ENCODE results near the gene FIGLA. TPM values are rescaled to one million over a fixed set of nuclear protein-coding genes. Genes with fewer than 3 reads are reported as not detected.

FIGLA gene
- total RNA-seq, 4 donors from 2014 or later: not detected

DNA sequence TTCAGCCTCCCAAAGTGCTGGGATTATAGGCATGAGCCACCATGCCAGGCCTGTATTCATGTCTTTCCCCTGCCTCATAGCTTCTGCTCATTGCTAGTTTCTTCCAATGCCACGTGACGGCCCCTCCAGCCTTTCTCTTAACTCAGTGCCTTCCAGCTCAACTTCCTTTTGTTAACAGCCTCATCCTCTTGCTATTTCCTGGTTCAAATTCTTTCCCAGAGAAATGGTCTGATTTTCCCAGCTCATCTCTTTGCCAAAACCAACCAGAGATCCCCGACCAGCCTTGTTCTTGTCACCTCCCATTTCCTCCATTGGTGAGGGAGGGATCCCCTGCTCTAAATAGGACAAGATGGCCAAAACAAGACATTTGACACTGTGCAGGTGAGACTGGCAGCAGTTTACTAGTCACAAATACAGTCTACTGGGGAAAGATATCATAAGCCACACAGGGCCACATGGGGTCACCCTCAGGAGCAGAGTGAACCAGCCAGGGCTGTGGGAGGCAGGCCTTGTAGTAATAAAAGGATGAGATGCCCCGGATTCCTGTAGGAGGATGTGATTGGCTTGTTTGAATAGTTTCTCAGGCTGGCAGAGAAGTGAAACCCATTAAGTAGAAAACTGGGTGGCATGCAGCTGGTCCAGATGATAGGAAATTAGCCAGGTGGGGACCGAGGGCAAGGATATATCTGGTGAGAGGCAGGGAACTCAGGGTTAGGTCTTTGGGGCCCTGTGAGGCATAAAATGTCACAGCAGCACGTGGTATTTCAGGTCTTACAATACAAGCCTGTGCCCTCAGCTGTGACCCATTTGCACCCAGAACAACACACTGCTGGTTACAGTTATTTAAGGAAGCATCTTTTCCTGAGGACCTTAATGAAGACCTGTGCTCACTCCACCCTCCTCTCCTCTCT, 38.7 kb upstream of the FIGLA start:
- DNase-seq (ENCODE audit: low spot score in 2 of 2): no peak
- 66 to 73% methylated on average over 6 of the region's 6 CpGs for WGBS, 2 donors
- TF ChIP-seq, protein P1, sequence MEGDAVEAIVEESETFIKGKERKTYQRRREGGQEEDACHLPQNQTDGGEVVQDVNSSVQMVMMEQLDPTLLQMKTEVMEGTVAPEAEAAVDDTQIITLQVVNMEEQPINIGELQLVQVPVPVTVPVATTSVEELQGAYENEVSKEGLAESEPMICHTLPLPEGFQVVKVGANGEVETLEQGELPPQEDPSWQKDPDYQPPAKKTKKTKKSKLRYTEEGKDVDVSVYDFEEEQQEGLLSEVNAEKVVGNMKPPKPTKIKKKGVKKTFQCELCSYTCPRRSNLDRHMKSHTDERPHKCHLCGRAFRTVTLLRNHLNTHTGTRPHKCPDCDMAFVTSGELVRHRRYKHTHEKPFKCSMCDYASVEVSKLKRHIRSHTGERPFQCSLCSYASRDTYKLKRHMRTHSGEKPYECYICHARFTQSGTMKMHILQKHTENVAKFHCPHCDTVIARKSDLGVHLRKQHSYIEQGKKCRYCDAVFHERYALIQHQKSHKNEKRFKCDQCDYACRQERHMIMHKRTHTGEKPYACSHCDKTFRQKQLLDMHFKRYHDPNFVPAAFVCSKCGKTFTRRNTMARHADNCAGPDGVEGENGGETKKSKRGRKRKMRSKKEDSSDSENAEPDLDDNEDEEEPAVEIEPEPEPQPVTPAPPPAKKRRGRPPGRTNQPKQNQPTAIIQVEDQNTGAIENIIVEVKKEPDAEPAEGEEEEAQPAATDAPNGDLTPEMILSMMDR (IDR thresholded peaks at IDR 0.05): no peak
- no peak for TF ChIP-seq POLR2A (IDR thresholded peaks at IDR 0.05)
- intact Hi-C loops (cut with DNase I; ENCODE audit: low total_unique reads): no loop called here
- no peak overlapping the region for H3K4me3 ChIP-seq (ENCODE audit: low read depth, poor library complexity, severe bottlenecking)

DNA sequence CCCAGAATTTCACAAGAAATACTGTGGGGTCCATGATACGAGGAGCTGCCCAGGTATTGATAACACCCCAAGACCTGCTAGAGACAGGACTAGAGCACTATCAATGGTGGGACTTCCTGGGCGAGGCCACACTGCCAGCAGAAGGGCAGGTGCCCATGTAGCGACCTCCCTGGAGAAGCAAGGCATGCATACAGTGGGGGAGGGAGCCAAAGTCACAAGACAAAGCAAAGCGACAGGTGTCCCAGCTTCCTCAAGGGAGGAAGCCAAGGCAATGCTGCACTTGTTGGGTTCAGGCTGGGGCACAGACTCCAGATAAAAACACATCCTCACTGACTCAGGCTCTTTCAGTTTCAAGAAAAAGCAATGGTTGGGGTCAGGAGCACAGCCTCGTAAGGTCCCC, 37.7 kb upstream of the FIGLA start:
- no peak for TF ChIP-seq POLR2A (IDR thresholded peaks at IDR 0.05)
- TF ChIP-seq, protein P1 (IDR thresholded peaks at IDR 0.05): no peak
- no peak overlapping the region for H3K4me3 ChIP-seq (ENCODE audit: low read depth, poor library complexity, severe bottlenecking)
- WGBS, 2 donors: 76 to 92% methylated on average over 5 of the region's 5 CpGs
- intact Hi-C loops (cut with DNase I; ENCODE audit: low total_unique reads): no loop called here
- DNase-seq (ENCODE audit: low spot score in 2 of 2): no peak

DNA sequence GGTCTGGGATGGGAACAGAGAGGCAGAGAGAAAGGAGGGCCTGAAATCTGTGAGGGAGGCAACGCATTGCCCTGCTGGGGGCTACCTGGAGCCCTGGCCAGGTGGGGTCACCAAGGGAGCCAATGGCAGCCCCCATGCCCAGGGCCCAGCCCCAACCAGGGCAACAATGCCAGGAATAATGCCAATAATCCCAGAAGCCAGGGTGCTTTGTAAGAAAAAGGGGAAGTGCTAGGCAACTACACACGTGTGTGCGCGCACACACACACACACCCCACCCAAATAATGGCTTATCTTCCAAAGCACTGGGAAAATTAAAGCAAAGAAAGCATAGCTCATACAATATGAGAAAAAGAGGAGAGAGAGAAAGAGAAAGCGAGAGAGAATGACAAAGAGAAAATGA, 36.9 kb upstream of the FIGLA start:
- no peak for TF ChIP-seq POLR2A (IDR thresholded peaks at IDR 0.05)
- TF ChIP-seq, protein P1 (IDR thresholded peaks at IDR 0.05): no peak
- no peak for DNase-seq (ENCODE audit: low spot score in 2 of 2)
- intact Hi-C loops (cut with DNase I; ENCODE audit: low total_unique reads): no loop called here
- no peak overlapping the region for H3K4me3 ChIP-seq (ENCODE audit: low read depth, poor library complexity, severe bottlenecking)
- 69 to 84% methylated on average over 5 of the region's 5 CpGs for WGBS, 2 donors

DNA sequence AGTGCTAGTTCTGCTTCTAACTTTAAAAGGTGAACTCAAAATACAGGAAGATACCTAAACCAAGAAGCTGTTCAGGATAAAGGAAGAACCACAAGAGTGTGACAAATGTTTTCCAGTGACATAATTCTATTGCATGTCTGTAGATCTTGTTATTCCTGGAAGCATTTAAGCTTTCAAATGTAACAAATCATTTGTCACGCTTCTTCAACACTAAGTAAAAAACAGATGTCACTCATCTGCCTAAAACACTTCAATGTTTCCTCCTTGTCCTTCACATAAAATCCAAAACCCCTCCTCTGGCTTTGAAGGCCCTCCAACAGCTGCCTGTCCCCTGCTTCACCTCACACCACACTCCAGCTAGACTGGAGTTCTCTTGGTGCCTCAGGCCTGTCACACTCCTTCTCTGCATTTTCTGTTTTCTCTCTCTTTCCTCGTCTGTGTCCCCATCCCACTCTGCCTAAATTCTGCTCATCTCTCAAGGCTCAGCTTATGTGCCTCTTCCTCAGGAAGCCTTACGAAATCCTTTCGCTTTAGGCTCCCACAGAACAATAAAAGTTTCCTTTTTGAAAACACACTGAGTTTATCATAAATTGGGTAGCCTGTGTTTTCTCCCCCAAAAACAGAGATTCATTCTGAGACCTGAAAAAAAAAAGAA, 36.4 kb upstream of the FIGLA start:
- 65 to 66% methylated on average over 4 of the region's 4 CpGs for WGBS, 2 donors
- DNase-seq (ENCODE audit: low spot score in 2 of 2): no peak
- intact Hi-C loops (cut with DNase I; ENCODE audit: low total_unique reads): no loop called here
- no peak overlapping the region for H3K4me3 ChIP-seq (ENCODE audit: low read depth, poor library complexity, severe bottlenecking)
- TF ChIP-seq, protein P1 (IDR thresholded peaks at IDR 0.05): no peak

DNA sequence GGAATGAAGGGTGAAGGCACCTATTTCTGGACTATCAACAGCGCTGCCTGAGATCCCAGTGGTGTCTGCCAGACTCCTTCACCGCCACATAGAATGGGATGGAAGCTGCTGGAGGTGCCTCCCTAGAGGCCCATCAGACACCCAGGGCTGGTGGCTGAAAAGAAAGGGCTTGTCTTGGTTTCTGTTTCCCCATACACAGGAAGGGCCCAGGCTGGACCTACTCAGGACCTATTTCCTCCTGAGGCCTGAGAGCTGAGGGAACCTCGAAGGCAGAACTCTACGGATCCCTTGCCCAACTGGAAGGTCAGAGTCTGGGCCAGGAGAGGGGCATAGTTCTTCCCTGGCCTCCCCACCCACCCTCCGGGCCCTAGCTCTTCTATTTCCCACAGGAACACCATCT, 32.8 kb upstream of the FIGLA start:
- 82 to 94% methylated on average over 5 of the region's 5 CpGs for WGBS, 2 donors
- intact Hi-C loops (cut with DNase I; ENCODE audit: low total_unique reads): no loop called here
- TF ChIP-seq, protein P1 (IDR thresholded peaks at IDR 0.05): no peak
- TF ChIP-seq POLR2A (IDR thresholded peaks at IDR 0.05): no peak
- H3K4me3 ChIP-seq (ENCODE audit: low read depth, poor library complexity, severe bottlenecking): no peak overlapping the region
- no peak for DNase-seq (ENCODE audit: low spot score in 2 of 2)

Data from lower leg skin (tissue), 4 donors.